Putamen (tissue), 1 donor: ENCODE data around the gene CHMP6.

Experiments
- DNase-seq: peaks from one replicate; pipeline ENCODE4 v3.0.0-alpha.2; 2016; ENCODE audit warnings: low spot score

The CHMP6 gene

GRCh38 chr17:80991645-80992076, at the start of gene CHMP6:
CHMP6 (plus strand) TSS chr17:80991841; CDS start chr17:80991919, 78 bp downstream.
- peak; percentile 73 for DNase-seq

DNA sequence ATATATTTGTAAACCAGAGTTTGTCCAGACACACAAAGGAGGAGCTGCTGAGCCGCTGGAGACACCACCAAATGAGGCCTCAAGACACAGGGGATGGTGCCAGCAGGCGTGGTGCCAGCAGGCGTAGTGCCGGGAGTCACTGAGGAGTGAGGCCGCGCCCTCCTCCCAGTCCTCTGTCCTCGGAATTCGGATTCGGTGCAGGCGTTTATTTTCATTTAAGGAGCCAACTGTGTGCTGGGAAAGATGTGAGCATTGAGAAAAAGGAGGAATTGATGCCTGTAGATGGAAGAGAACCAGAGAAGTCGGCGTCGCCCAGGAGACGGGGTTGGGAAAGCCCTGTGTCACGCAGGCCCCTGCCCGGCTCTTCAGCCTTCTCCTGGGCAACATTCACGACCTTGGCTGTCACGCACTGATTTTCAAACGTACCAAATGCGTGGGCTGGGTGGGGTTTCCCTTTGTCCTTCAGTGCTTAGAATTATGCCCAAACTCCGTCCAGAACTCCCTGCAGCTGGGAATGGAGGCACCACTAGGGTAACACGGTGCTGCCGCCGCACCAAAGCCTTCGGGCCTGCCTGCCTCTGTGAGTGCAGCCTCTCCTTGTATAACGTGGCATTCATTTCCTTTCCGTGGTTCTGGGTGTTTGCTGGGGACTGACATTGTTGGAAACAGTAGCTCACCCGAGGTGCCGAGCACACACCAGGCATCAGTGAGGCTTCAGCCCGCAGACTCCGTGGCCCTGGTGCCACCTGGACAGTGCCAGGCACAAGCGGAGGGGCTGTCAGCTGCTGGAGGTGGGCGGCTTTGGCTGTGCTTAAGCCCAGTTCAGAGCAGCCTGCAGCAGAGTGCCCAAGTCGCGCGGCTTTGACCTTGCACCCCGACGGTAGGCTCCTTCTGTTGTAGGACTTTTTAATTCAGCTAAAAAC, 49.0 kb upstream of the CHMP6 start:
- DNase-seq, result peak; percentile 70

DNA sequence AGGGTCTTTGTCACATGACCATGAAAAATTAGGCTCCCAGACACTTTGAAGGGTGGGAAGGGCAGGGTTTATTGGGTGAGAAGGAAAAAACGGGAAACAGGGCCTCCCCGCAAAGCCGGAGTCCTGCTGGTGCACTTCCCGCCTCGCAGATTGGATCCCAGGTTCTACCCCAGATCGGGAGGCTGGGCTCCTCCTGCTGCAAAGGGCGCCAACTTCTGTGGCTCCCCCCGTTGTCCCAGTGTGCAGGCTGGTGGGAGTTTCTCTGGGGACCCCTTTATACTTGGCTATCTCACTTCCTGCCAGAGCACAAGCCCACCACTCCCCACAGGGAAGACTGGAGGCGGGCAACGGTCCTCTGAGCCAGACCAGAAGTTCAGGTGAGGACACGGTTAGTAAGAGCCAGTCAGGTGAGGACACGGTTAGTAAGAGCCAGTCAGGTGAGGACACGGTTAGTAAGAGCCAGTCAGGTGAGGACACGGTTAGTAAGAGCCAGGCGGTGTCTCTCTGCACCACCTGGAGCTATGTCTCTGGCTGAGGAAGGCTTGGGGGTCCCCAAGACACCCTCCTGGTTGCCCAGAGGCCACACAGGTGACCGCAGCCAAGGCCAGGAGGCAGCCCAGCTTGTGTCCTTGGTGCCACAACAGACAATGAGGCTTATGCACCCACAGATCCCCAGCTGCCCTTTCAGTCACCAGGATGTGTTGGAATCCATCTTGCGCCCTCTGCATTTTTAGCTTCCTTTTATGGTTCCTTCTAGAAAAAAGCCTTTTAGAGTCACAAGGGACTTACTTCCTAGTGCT, 48.1 kb upstream of the CHMP6 start:
- DNase-seq, result no peak

DNA sequence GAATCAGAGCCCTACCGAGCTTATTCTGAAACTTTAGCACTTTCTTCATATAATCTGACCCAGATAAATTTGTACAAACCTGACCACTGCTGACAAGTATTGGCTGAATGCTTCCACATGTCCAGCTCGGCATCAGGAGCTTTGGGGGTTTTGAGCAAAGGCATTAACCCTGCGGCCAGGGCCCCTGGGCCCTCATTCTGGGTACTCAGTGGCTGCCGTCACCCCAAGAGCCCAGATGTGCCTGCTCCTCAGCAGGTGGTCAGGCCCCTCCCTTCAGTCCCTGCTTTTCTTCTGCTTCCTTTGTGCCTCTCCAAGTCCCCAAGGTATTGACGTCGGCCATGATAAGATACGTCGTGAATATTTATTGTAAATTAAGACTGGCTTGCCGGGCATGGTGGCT, 47.3 kb upstream of the CHMP6 start:
- DNase-seq, result no peak

DNA sequence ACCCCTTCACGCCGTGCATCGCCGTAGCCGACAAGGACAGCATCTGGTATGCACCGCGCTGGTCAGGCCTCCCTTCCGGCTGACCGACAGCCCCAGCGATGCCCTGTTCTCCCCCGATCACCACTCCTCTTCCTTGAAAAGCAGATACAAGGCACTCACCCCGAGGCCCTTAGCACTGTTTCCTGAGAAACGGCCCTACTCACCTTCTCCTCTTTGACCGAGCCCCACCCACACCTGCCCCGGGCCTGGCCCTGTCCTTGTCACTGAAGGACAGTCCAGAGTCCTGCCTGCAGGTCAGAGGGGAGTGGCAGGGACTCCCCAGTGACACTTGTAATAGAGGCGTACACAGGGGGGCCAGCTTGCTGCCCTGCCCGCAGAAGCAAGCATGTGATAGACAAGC, 45.9 kb upstream of the CHMP6 start:
- no peak for DNase-seq

GRCh38 chr17:80946449-80946848, 45.2 kb upstream of the CHMP6 start:
- no peak for DNase-seq

DNA sequence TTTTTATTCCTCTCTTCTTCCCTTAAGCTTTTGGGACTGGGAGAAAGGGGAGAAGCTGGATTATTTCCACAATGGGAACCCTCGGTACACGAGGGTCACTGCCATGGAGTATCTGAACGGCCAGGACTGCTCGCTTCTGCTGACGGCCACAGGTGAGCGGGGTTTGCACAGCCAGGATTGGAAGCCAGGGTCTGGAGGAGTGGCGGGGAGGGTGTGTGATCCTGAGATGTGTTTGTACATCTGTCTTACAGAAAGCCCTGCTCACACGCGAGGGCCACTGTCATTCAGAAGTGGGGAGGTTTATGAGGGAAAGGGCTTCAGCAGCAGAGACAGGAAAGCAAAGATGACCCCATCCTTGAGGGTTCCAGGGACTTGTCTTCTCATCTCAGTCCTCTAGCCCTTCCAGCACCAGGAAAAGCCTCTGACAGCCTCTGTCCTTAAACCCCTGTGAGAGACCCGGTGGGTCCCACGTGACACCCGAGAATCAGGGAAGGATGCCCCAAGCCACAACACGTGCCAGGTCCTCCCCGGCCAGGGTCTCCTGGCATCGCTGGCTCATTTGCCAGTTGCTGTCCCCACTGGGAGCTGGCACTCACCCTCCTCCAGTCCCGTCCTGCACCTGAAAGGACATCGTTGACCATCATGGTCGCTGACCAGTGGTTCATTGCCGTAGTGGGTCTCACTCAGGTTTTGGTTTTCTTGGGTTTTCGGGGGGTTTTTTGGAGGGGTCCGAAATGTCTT, 44.3 kb upstream of the CHMP6 start:
- no peak for DNase-seq

- no peak for DNase-seq
These were observed 43.3 kb upstream of the CHMP6 start for GRCh38 chr17:80948019-80948975.

- DNase-seq, result no peak
These were observed 42.6 kb upstream of the CHMP6 start for GRCh38 chr17:80948976-80949450.

- DNase-seq, result no peak
These were observed 41.9 kb upstream of the CHMP6 start for GRCh38 chr17:80949451-80950421.

GRCh38 chr17:80950466-80951120, 41.0 kb upstream of the CHMP6 start:
- no peak for DNase-seq

DNA sequence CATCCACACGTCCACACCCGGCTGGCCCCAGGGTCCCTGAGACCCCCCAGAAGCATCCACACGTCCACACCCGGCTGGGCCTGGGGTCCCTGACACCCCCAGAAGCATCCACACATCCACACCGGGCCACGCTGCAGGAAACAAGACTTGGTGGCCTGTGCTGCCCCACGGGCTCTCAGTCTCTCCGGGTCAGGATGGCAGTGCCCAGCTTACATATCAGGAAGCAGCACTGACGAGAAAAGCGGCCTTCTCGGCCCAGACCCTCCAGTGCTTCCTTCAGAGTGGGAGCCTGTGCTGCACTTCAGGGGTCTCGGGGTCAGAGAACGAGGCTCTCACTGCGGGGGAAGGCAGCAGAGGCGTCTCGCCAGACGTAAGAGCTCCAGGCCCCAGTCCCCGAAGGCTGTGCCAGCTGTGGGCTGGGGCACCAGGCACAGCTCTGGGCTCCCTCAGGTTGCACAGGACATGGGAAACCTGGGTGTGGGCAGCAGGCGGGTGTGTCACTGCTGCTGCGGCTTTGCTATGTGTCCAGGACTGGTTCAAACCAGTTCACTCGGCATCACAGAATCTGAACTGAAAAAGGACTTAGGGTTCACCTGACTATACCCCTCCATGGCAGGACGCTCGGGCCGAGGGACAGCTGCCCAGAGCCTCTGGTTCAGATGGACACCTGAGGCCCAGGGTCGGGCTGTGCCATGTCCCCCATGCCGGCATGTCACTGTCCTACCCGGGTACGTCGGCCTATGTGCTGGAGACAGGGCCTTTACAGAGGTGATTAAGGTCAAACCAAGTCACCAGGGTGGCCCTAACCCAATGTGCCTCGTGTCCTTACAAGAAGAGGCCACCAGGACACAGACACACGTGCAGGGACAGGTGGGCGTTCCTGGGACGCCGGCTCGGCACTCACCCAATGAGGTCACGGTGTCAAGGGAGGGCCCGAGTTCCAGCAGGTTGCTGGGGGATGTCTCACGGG, 40.2 kb upstream of the CHMP6 start:
- no peak for DNase-seq

DNA sequence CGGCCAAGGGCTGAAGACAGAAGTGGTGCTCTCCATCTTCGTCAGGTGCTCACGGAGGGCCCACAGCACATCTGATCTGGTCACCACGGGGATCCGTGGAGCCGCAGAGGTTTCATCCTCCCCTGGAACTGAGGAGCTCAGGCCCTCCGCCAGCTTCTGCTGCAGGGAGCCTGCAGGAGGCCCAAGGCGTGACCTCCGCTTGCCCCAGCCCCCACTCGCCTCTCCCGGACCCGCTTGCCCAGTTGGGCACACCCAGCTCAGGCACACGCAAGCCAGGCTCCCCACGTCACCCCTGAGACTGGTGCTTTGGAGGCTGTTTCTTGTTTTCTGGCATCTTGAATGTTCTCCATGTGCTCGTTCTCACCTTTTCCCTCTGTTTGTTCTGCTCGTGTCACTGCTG, 39.4 kb upstream of the CHMP6 start:
- no peak for DNase-seq

DNA sequence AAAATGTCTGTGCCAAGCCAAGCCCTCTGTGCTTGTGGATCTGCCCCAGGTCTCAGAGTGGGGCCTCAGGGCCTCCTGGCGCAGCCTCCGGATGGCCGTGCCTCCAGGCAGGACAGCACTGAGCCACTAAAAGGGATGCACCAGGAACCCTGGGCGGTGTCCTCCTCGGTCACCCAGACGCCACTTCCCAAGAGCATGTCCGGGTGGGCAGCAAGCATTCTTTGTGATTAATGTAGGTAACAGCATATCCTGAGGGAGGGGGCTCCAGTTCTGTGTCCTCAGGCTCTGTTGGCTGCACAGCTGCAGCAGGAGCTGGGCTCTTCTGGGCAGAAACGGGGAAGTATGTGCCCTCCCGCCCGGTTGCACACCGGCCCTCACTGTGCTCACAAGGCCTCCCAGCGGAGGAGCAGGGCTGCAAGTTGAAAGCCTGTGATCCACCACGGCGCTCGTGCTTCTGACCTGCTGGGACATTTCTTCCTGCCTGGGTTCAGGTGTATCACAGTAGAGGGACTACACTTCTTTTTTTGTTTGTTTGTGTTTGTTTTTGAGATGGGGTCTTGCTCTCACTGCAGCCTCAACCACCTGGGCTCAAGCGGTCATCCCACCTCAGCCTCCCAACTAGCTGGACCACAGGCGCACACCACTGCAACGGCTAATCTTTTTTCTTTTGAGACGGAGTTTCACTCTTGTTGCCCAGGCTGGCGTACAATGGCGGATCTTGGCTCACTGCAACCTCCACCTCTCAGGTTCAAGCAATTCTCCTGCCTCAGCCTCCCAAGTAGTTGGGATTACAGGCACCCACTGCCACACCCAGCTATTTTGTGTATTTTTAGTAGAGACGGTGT, 37.9 kb upstream of the CHMP6 start:
- no peak for DNase-seq

DNA sequence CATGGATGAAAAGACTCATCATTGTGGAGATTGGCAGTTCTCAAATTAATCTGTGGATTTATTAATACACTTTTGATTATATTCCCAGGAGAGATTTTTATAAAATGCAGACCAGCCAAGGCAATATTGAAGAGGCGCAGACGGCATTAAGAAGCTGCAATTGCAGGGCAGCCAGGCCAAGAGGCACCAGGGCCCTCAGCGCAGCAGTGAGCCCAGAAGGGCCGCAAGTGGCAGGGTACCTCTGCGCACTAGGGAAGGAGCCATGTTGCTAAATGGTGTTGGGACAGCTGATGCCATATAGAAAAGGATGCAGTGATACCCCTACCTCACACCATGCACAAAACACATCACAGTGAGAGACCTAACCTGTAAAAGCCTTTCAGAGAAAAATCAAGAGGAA, 36.6 kb upstream of the CHMP6 start:
- no peak for DNase-seq

- no peak for DNase-seq
These were observed 35.9 kb upstream of the CHMP6 start for GRCh38 chr17:80955671-80956280.
